Measurements from ENCODE around the gene FRS3.

The FRS3 gene

GRCh38 chr6:41728954-41729353, 50.7 kb downstream of the FRS3 start:
- no peak for DNase-seq (ENCODE audit: low spot score)

- no peak for DNase-seq (ENCODE audit: low spot score)
Measured at GRCh38 chr6:41728073-41728936, 51.4 kb downstream of the FRS3 start.

GRCh38 chr6:41727705-41728072, 52.0 kb downstream of the FRS3 start:
- DNase-seq (ENCODE audit: low spot score): no peak

- DNase-seq (ENCODE audit: low spot score): no peak
Measured at GRCh38 chr6:41726876-41727275, 52.8 kb downstream of the FRS3 start.

- no peak for DNase-seq (ENCODE audit: low spot score)
Measured at GRCh38 chr6:41724586-41725501, 54.9 kb downstream of the FRS3 start.

- no peak for DNase-seq (ENCODE audit: low spot score)
Measured at GRCh38 chr6:41724228-41724580, 55.5 kb downstream of the FRS3 start.

GRCh38 chr6:41723530-41724227, 56.0 kb downstream of the FRS3 start:
- DNase-seq (ENCODE audit: low spot score): peak; percentile 38

- DNase-seq (ENCODE audit: low spot score): no peak
Measured at GRCh38 chr6:41722969-41723529, 56.7 kb downstream of the FRS3 start.

- DNase-seq (ENCODE audit: low spot score): no peak
Measured at GRCh38 chr6:41721414-41721813, 58.3 kb downstream of the FRS3 start.

GRCh38 chr6:41720783-41721182, 58.9 kb downstream of the FRS3 start:
- no peak for DNase-seq (ENCODE audit: low spot score)

GRCh38 chr6:41720262-41720620, 59.5 kb downstream of the FRS3 start:
- DNase-seq (ENCODE audit: low spot score): no peak

Small RNAs within 50 kb of the gene (small RNA-seq; reads per million reads assigned to genes)
- gene AL365205.2 (0 reads per million in 2 experiments), gene AL365205.3 (0 reads per million in 2 experiments)
